Mesenchymal stem cell (in vitro differentiated cells and primary cell): ENCODE results near the gene NIT2.
A peak's percentile ranks its signal among the peaks of the same experiment; 100 is the strongest.

Source experiments
- DNase-seq: peaks from one replicate; pipeline ENCODE4 v3.0.0-alpha.2; 2013
- H2AFZ ChIP-seq: one replicate; pipeline ENCODE4 v1.6.1; 2013; ENCODE audit warnings: low read depth, mild to moderate bottlenecking, control low read depth, inconsistent platforms, low read length, moderate library complexity
- H2AK5ac ChIP-seq: 2 replicates; pipeline ENCODE4 v1.6.1; 2013; ENCODE audit warnings: low read length, moderate library complexity, mild to moderate bottlenecking, inconsistent platforms; ENCODE audit not compliant: severe bottlenecking
- H2BK120ac ChIP-seq: one replicate; pipeline ENCODE4 v1.6.1; 2013; ENCODE audit warnings: low read depth, mild to moderate bottlenecking, inconsistent platforms, low read length, moderate library complexity
- H2BK12ac ChIP-seq, 2 experiments: one replicate each; pipeline ENCODE4 v1.6.1; 2013; ENCODE audit warnings: inconsistent platforms in 2 of 2, low read length in 2 of 2, mild to moderate bottlenecking in 2 of 2, moderate library complexity in 2 of 2, control low read depth in 1 of 2
- H2BK15ac ChIP-seq: one replicate; pipeline ENCODE4 v1.6.1; 2013; ENCODE audit warnings: mild to moderate bottlenecking, low read depth, inconsistent platforms; ENCODE audit not compliant: poor library complexity, severe bottlenecking
- H2BK5ac ChIP-seq: 2 replicates; pipeline ENCODE4 v1.6.1; 2013; ENCODE audit warnings: low read depth, mild to moderate bottlenecking, low read length, control low read depth, inconsistent platforms; ENCODE audit not compliant: poor library complexity, severe bottlenecking
- H3K14ac ChIP-seq, 2 experiments: one replicate each; pipeline ENCODE4 v1.6.1; 2013; ENCODE audit warnings: inconsistent platforms in 2 of 2, low read length in 2 of 2, control low read depth in 1 of 2, mild to moderate bottlenecking in 1 of 2, moderate library complexity in 1 of 2
- H3K18ac ChIP-seq, 2 experiments: one replicate each; pipeline ENCODE4 v1.6.1; 2013; ENCODE audit warnings: inconsistent platforms in 2 of 2, low read length in 2 of 2, control low read depth in 1 of 2, low read depth in 1 of 2, mild to moderate bottlenecking in 1 of 2
- H3K23ac ChIP-seq, 2 experiments: one replicate each; pipeline ENCODE4 v1.6.1; 2013; ENCODE audit warnings: inconsistent platforms in 2 of 2, low read length in 2 of 2, mild to moderate bottlenecking in 2 of 2, moderate library complexity in 2 of 2, control low read depth in 1 of 2
- H3K27ac ChIP-seq: 2 replicates; pipeline ENCODE4 v1.5.1; 2013; ENCODE audit warnings: mild to moderate bottlenecking, moderate library complexity, low read length, control low read depth, inconsistent platforms; ENCODE audit not compliant: poor library complexity, severe bottlenecking
- H3K27me3 ChIP-seq, 2 experiments: 2 replicates each; pipeline versions ENCODE4 v1.6.1 to v1.7.0; 2013; ENCODE audit warnings: low read length in 2 of 2, mild to moderate bottlenecking in 2 of 2, moderate library complexity in 2 of 2, control low read depth in 1 of 2, inconsistent platforms in 1 of 2; ENCODE audit not compliant: control insufficient read depth in 1 of 2, insufficient read depth in 1 of 2
- H3K36me3 ChIP-seq, 2 experiments: 2 replicates each; pipeline versions ENCODE4 v1.6.1 to v1.7.0; 2013; ENCODE audit warnings: low read length in 2 of 2, control low read depth in 1 of 2, inconsistent platforms in 1 of 2, low read depth in 1 of 2, mild to moderate bottlenecking in 1 of 2; ENCODE audit not compliant: insufficient read depth in 2 of 2, control insufficient read depth in 1 of 2
- H3K4ac ChIP-seq, 2 experiments: one replicate each; pipeline ENCODE4 v1.6.1; 2013; ENCODE audit warnings: inconsistent platforms in 2 of 2, low read length in 2 of 2, mild to moderate bottlenecking in 2 of 2, moderate library complexity in 2 of 2, control low read depth in 1 of 2, low read depth in 1 of 2
- H3K4me1 ChIP-seq: 2 replicates; pipeline ENCODE4 v1.6.1; 2013; ENCODE audit warnings: low read depth, low read length, control low read depth; ENCODE audit not compliant: control insufficient read depth, insufficient read depth
- H3K4me2 ChIP-seq: 2 replicates; pipeline ENCODE4 v1.6.1; 2013; ENCODE audit warnings: low read length, mild to moderate bottlenecking, inconsistent platforms; ENCODE audit not compliant: poor library complexity, severe bottlenecking
- H3K4me3 ChIP-seq, 2 experiments: 2 replicates each; pipeline versions ENCODE4 v1.5.1 to v1.7.0; 2013; ENCODE audit warnings: low read length in 2 of 2, mild to moderate bottlenecking in 2 of 2, control low read depth in 1 of 2, low read depth in 1 of 2; ENCODE audit not compliant: insufficient read depth in 1 of 2
- H3K79me1 ChIP-seq: replicated peaks from 2 replicates; pipeline ENCODE4 v1.6.1; 2013; ENCODE audit warnings: mild to moderate bottlenecking, control low read depth, low read length, inconsistent platforms; ENCODE audit not compliant: poor library complexity, severe bottlenecking
- H3K9ac ChIP-seq: 2 replicates; pipeline ENCODE4 v1.7.0; 2013; ENCODE audit warnings: mild to moderate bottlenecking, low read length, moderate library complexity
- H3K9me3 ChIP-seq: 2 replicates; pipeline ENCODE4 v1.7.0; 2013; ENCODE audit warnings: mild to moderate bottlenecking, low read length; ENCODE audit not compliant: control insufficient read depth
- H4K8ac ChIP-seq: one replicate; pipeline ENCODE4 v1.6.1; 2013; ENCODE audit warnings: inconsistent platforms, mild to moderate bottlenecking, low read length, moderate library complexity
- H4K91ac ChIP-seq: one replicate; pipeline ENCODE4 v1.6.1; 2013; ENCODE audit warnings: mild to moderate bottlenecking, low read length, inconsistent platforms
- WGBS: methylation state at CpG from one replicate; pipeline ENCODE4 v1.1.7; 2013; ENCODE audit warnings: mixed read lengths; 5-methylcytosine and 5-hydroxymethylcytosine counted together

The NIT2 gene

DNA sequence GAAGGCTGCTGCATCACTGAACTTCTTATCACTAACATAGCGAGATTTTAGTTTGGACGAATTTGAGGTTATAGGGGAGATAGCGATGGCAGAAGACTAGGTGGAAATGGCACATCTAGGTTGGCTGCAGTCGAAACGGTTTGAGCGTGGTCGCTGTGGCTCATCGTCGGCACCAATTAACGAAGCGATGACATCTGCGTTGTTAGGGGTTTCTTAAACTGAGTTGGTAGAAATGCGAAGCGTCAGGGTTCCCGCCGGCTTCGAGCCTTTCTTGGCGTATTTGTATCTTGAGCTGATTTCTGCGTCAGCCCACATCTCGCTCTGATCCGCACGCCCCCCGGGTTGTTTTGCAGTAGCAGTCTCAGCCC lies 67.1 kb downstream of the NIT2 start:
- Histone ChIP-seq H2AFZ (peak overlapping the region; percentile 15), H3K4me3 (peak overlapping the region; percentile 51 to 98), H3K9me3 (peaks cover under 1% of the 10 kb centered on the region), H2BK15ac (no peak overlapping the region), H3K4me1 (peaks cover 4% of the 10 kb centered on the region), H2AK5ac (no peak overlapping the region), H3K27me3 (no peaks in the 10 kb centered on the region), H3K4ac (peak overlapping the region; percentile 34 to 59), H4K8ac (peak overlapping the region; percentile 87), H2BK120ac (no peak overlapping the region), H2BK12ac (no peak overlapping the region), H3K9ac (peak overlapping the region; percentile 94), H3K4me2 (peak overlapping the region; percentile 67), H3K18ac (peak overlapping the region; percentile 79 to 83), H3K27ac (peak overlapping the region; percentile 87), H2BK5ac (no peak overlapping the region), H3K23ac (peak overlapping the region in 1 of 2 experiments; percentile 23), H3K36me3 (peaks cover 0 to 2% of the 10 kb centered on the region in 2 experiments), H3K79me1 (no peaks in the 10 kb centered on the region), H4K91ac (peak overlapping the region; percentile 60), H3K14ac (peak overlapping the region in 1 of 2 experiments; percentile 5)
- DNase-seq: no peak
- under 1% methylated on average over 23 of the region's 23 CpGs for WGBS

DNA sequence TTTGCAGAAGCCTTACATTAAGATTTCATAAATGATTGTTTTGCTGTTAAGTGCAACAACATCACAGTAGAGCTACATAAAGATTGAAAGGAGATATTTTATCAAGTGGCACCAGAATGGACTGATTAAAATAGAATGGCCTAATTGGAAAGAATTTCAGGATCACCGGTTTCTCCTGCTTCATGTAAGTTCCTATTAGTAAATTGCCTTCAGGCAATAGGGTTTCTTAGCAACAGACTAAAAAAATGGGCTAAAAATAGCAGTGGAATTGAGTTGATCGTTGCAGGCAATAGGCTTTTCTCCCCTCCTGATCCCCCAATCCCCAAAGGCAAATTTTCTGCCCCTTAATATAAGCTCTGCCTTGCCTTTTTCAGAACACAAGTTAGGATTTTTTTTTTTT lies 67.7 kb downstream of the NIT2 start:
- H2BK120ac ChIP-seq: no peak overlapping the region
- DNase-seq: peak; percentile 86
- no peak overlapping the region for H4K8ac ChIP-seq
- H3K9ac ChIP-seq: peak overlapping the region; percentile 94
- H2BK5ac ChIP-seq: no peak overlapping the region
- H3K4me2 ChIP-seq: peak overlapping the region; percentile 71
- H2AFZ ChIP-seq: no peak overlapping the region
- H4K91ac ChIP-seq: no peak overlapping the region
- 11% methylated on average over 2 of the region's 2 CpGs for WGBS
- H3K79me1 ChIP-seq: no peaks in the 10 kb centered on the region
- H3K27ac ChIP-seq: no peak overlapping the region
- peak overlapping the region in 1 of 2 experiments; percentile 98 for H3K4me3 ChIP-seq
- no peak overlapping the region for H2AK5ac ChIP-seq
- H3K9me3 ChIP-seq: peaks cover 6% of the 10 kb centered on the region
- no peak overlapping the region for H3K18ac ChIP-seq
- H3K36me3 ChIP-seq: peaks cover 0 to 2% of the 10 kb centered on the region in 2 experiments
- no peaks in the 10 kb centered on the region for H3K27me3 ChIP-seq
- no peak overlapping the region for H2BK12ac ChIP-seq
- no peak overlapping the region for H3K4ac ChIP-seq
- H3K4me1 ChIP-seq: peaks cover 4% of the 10 kb centered on the region
- no peak overlapping the region for H3K23ac ChIP-seq
- no peak overlapping the region for H2BK15ac ChIP-seq
- no peak overlapping the region for H3K14ac ChIP-seq

DNA sequence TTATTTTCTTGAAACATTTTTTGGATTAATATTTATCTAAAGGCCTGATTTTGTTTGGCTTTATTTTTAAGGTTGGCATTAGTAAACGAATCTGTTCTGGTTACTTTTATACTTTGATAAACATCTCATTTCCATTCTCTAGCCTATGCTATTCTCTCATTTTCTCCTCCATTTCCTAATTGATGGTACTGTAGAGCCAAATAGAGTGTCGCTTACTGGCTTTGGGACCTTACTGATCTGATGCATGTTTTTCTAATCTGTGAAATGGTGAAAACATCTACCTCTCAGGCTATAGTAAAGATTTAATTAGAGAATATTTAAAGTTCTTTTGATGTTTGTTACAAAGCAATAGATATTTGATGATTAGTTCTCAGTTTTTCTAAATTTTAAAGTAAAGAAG lies 68.3 kb downstream of the NIT2 start:
- peak overlapping the region; percentile 71 for H3K4me2 ChIP-seq
- WGBS: no CpG with 5 or more reads among the region's 2 CpGs

DNA sequence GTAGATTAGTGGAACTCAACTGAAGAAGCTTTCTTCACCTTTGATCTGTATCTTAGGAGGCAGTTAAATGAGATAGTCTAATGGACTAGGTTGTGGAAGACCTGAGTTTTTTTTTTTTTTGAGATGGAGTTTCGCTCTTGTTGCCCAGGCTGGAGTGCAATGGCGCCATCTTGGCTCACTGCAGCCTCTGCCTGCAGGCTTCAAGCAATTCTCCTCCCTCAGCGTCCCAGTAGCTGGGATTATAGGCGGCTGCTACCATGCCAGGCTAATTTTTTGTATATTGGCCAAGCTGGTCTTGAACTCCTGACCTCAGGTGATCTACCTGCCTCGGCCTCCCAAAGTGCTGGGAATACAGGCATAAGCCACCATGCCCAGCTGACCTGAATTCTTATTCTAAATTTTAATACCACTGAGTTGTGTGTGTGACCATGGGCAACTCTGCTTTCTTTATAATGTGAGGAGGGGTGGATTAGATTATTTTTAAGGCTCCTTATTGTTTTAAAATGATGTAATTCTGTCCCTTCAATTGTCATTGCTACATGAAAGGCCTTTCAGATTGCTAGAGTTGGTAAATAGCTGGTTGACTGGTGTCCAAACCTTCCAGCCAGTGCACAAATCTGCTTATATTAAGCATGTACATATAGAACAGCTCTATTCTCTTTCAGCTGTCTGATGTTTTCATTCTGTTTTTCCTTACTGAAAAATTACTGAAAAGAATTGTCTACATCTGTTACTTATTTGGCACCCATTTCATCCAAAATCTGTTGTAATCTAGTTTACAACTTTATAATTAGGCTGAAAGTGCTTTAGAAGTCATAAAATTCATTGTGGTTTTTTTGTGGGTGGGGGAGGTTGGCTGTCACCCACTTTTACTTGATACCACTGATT lies 69.0 kb downstream of the NIT2 start:
- Histone ChIP-seq H3K18ac (no peak overlapping the region), H3K4ac (no peak overlapping the region), H2BK12ac (no peak overlapping the region), H3K4me2 (peak overlapping the region; percentile 37), H3K36me3 (peaks cover 0 to 5% of the 10 kb centered on the region in 2 experiments), H3K27me3 (no peaks in the 10 kb centered on the region), H3K9me3 (peaks cover 9% of the 10 kb centered on the region), H3K23ac (no peak overlapping the region), H2BK15ac (no peak overlapping the region), H3K27ac (no peak overlapping the region), H2AFZ (no peak overlapping the region), H4K91ac (no peak overlapping the region), H3K9ac (peak overlapping the region; percentile 94), H3K4me3 (peak overlapping the region in 1 of 2 experiments; percentile 98), H2BK120ac (no peak overlapping the region), H3K14ac (no peak overlapping the region), H2AK5ac (no peak overlapping the region), H4K8ac (peak overlapping the region; percentile 75), H2BK5ac (no peak overlapping the region), H3K4me1 (peaks cover 3% of the 10 kb centered on the region), H3K79me1 (peaks cover 6% of the 10 kb centered on the region)
- 40% methylated on average over 5 of the region's 5 CpGs for WGBS
- peak; percentile 34 for DNase-seq

More for the DNA sequence above, 68.3 kb downstream of the NIT2 start:
- H3K4me1 ChIP-seq: peaks cover 4% of the 10 kb centered on the region
- H3K27me3 ChIP-seq: no peaks in the 10 kb centered on the region
- H4K8ac ChIP-seq: no peak overlapping the region
- no peak overlapping the region for H2BK5ac ChIP-seq
- no peak overlapping the region for H4K91ac ChIP-seq
- H3K23ac ChIP-seq: no peak overlapping the region
- H3K4me3 ChIP-seq: peak overlapping the region in 1 of 2 experiments; percentile 98
- H2BK15ac ChIP-seq: no peak overlapping the region
- peak overlapping the region; percentile 94 for H3K9ac ChIP-seq
- H3K79me1 ChIP-seq: no peaks in the 10 kb centered on the region
- H3K14ac ChIP-seq: no peak overlapping the region
- peaks cover 9% of the 10 kb centered on the region for H3K9me3 ChIP-seq
- no peak overlapping the region for H2BK120ac ChIP-seq
- H3K4ac ChIP-seq: no peak overlapping the region
- H3K36me3 ChIP-seq: peaks cover 0 to 2% of the 10 kb centered on the region in 2 experiments
- H3K27ac ChIP-seq: no peak overlapping the region
- no peak overlapping the region for H3K18ac ChIP-seq
- H2AK5ac ChIP-seq: no peak overlapping the region
- H2BK12ac ChIP-seq: no peak overlapping the region
- DNase-seq: peak; percentile 14
- H2AFZ ChIP-seq: no peak overlapping the region
